Lower leg skin (tissue), 3 donors: ENCODE results near the gene CIAO3.

Source experiments
- CTCF ChIP-seq, 3 donors: fragments of 450-650 bp; IDR thresholded peaks; one replicate each; pipeline ENCODE4 v1.5.1; 2016; ENCODE audit warnings: antibody characterized with exemption in 3 of 3, mild to moderate bottlenecking in 3 of 3, moderate library complexity in 2 of 3
- POLR2A ChIP-seq, 2 donors: fragments of 450-650 bp; IDR thresholded peaks; one replicate each; pipeline ENCODE4 v1.6.1; 2016 to 2017; ENCODE audit warnings: antibody characterized with exemption in 2 of 2, mild to moderate bottlenecking in 1 of 2, moderate library complexity in 1 of 2

DNA sequence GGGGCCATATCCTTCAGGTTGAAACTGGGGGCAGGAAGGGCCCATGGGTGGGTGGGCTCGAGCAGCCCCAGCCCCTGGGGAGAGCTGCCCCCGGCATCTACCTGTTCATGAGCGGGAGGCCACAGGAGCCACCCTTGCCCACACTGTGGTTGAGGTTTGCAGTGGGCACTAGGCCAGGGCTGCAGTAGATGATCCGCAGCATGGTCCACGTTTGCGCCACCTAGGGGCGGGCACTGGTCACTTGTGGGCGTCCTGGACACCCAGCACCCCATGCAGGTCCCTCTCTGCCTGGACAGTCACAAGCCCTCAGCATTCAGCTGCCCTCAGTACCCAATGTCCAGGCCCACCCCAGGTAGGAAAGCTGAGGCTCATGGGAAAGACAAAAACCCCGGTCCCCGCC, 54.8 kb downstream of the CIAO3 start:
- no peak for TF ChIP-seq CTCF (IDR thresholded peaks at IDR 0.05)
- TF ChIP-seq POLR2A (IDR thresholded peaks at IDR 0.05), result no peak
